Esophagus muscularis mucosa (tissue), 4 donors: ENCODE data around the gene LRRTM3. TPM values are rescaled to one million over a fixed set of nuclear protein-coding genes. Genes with fewer than 3 reads are reported as not detected.

ENCODE experiments used
- DNase-seq: peaks from one replicate; pipeline ENCODE4 v3.0.0-alpha.2; 2017; ENCODE audit errors: extremely low spot score
- H3K27ac ChIP-seq, 4 donors: fragments of 200-600 bp; sonication (generic); replicated peaks in 1 of 4; 1 replicate in 3 of 4; 2 replicates in 1 of 4; pipeline ENCODE4 v1.5.1; 2016 to 2019; ENCODE audit warnings: mild to moderate bottlenecking in 1 of 4
- H3K27me3 ChIP-seq, 4 donors: fragments of 200-600 bp; sonication (generic); one replicate each; pipeline versions ENCODE4 v1.5.1 to v1.6.0; 2016 to 2019
- H3K36me3 ChIP-seq, 4 donors: fragments of 200-600 bp; sonication (generic); one replicate each; pipeline ENCODE4 v1.5.1; 2016 to 2019
- H3K4me1 ChIP-seq, 4 donors: fragments of 200-600 bp; sonication (generic); one replicate each; pipeline ENCODE4 v1.5.1; 2016 to 2019
- H3K4me3 ChIP-seq, 4 donors: fragments of 200-600 bp; sonication (generic); 1 replicate in 2 of 4; 2 replicates in 2 of 4; pipeline ENCODE4 v1.5.1; 2016 to 2019; ENCODE audit warnings: mild to moderate bottlenecking in 4 of 4, moderate library complexity in 1 of 4
- H3K9me3 ChIP-seq, 4 donors: fragments of 200-600 bp; sonication (generic); 1 replicate in 3 of 4; 2 replicates in 1 of 4; pipeline ENCODE4 v1.5.1; 2016 to 2019
- EP300 ChIP-seq: sonication (generic); formaldehyde crosslinking; IDR thresholded peaks from one replicate; pipeline ENCODE4 v1.6.1; 2017; ENCODE audit warnings: antibody characterized with exemption
- POLR2A ChIP-seq: fragments of 450-650 bp; IDR thresholded peaks from one replicate; pipeline ENCODE4 v1.6.1; 2017; ENCODE audit warnings: antibody characterized with exemption, moderate library complexity, mild to moderate bottlenecking, low read depth
- POLR2AphosphoS5 ChIP-seq, 2 donors: sonication (generic); formaldehyde crosslinking; IDR thresholded peaks; one replicate each; pipeline ENCODE4 v1.6.1; 2017; ENCODE audit warnings: antibody characterized with exemption in 2 of 2
- WGBS: methylation state at CpG from one replicate; pipeline ENCODE4 v1.1.5; 2018; 5-methylcytosine and 5-hydroxymethylcytosine counted together
- intact Hi-C: fragments of 100-400 bp; cut with DNase I; formaldehyde crosslinking; loops from one replicate; pipeline ENCODE4 v1.15.1; 2023
- total RNA-seq, 4 donors: library from RNA; depleted of rRNA; stranded (reverse); fragments of >200 nt; gene quantifications; one replicate each; pipeline versions ENCODE4 v1.1.0 to v1.2.1, GENCODE V29; 2016
- TF ChIP-seq, protein P1 (sequence below), 3 experiments: fragments of 200-600 bp in 2 of 3; fragments of 450-650 bp in 1 of 3; sonication (generic) in 2 of 3; IDR thresholded peaks; one replicate each; pipeline ENCODE4 v1.5.1; 2017 to 2019; ENCODE audit warnings: antibody characterized with exemption in 3 of 3, mild to moderate bottlenecking in 2 of 3, moderate library complexity in 1 of 3

LRRTM3 gene
- total RNA-seq, 4 donors from 2014 or later, result 0.06 to 0.42 (median 0.23) TPM

DNA sequence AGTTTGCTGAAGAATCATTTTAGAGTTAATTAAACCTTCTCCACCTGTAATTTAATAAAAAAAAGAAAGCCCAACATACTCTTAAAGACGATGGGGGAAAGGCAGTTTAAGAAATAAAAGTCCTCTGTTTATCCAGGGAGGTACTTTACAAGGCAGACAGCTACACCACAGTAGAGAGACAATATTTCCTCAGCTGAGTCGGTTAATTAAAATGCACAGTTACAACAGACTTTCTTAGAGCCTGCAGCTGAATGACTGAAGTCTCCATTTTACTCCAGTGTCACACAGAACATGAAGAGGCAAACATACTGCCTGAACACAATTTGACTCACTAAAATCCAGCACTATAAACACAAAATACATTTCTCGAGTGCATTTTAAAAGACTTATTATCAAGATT, 15.1 kb downstream of the LRRTM3 start:
- Histone ChIP-seq H3K4me3 (no peak overlapping the region), H3K4me1 (peaks cover 0 to 5% (median 0%) of the 10 kb centered on the region in 4 donors), H3K36me3 (no peaks in the 10 kb centered on the region), H3K9me3 (peaks cover 0 to 11% (median 0%) of the 10 kb centered on the region in 4 donors), H3K27me3 (no peaks in the 10 kb centered on the region), H3K27ac (no peak overlapping the region)
- intact Hi-C loops, result no loop called here
- DNase-seq, result no peak
- WGBS, result 48% methylated on average over 3 of the region's 3 CpGs
- TF ChIP-seq EP300 (no peak), POLR2A (no peak), POLR2AphosphoS5 (IDR thresholded peaks at IDR 0.05) (no peak)
- TF ChIP-seq, protein P1, sequence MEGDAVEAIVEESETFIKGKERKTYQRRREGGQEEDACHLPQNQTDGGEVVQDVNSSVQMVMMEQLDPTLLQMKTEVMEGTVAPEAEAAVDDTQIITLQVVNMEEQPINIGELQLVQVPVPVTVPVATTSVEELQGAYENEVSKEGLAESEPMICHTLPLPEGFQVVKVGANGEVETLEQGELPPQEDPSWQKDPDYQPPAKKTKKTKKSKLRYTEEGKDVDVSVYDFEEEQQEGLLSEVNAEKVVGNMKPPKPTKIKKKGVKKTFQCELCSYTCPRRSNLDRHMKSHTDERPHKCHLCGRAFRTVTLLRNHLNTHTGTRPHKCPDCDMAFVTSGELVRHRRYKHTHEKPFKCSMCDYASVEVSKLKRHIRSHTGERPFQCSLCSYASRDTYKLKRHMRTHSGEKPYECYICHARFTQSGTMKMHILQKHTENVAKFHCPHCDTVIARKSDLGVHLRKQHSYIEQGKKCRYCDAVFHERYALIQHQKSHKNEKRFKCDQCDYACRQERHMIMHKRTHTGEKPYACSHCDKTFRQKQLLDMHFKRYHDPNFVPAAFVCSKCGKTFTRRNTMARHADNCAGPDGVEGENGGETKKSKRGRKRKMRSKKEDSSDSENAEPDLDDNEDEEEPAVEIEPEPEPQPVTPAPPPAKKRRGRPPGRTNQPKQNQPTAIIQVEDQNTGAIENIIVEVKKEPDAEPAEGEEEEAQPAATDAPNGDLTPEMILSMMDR (IDR thresholded peaks at IDR 0.05), result no peak

DNA sequence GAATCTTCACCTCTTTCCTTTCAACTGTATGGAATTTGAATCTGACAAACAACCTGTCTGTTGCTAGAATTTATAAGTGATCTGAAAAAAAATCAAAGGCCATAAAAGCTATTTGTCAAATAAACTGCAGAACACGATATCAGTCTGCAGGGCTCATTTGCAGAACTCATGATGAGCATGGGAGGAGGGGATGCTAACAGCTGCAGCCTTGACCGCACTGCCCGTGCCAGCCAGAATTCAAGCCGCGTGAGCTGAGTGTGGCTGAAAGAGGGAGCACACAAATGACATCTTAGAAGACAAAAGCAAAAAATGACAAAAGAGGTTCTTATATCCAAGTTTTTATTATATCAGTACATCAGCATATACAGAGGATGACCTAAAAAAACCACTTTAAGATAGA, 15.7 kb downstream of the LRRTM3 start:
- peaks cover 0 to 5% (median 0%) of the 10 kb centered on the region in 4 donors for H3K4me1 ChIP-seq
- no peak overlapping the region for H3K27ac ChIP-seq
- WGBS, result 30% methylated on average over 5 of the region's 5 CpGs
- intact Hi-C loops, result no loop called here
- no peak overlapping the region for H3K4me3 ChIP-seq
- no peaks in the 10 kb centered on the region for H3K27me3 ChIP-seq
- H3K9me3 ChIP-seq, result peaks cover 0 to 11% (median 0%) of the 10 kb centered on the region in 4 donors
- no peak for DNase-seq
- H3K36me3 ChIP-seq, result no peaks in the 10 kb centered on the region
- TF ChIP-seq, protein P1 (IDR thresholded peaks at IDR 0.05), result no peak
- TF ChIP-seq POLR2A (no peak), POLR2AphosphoS5 (IDR thresholded peaks at IDR 0.05) (no peak), EP300 (no peak)

DNA sequence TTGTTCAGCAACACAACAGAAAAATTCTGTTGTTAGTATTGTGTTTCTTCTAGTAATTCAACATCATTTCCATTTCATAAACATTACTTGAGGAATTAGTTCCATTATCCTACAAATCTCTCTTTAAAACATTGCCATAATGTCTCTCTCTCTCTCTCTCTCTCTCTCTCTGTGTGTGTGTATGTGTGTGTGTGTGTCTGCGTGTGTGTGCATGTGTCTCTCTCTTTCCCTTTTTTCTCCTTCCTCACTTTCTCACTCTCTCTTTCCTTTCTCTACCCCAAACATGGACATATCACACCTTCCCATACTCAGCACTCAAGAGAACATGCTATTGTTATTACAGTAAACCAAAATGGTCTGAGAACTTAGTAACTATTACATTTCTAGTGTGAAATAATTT, 16.6 kb downstream of the LRRTM3 start:
- H3K36me3 ChIP-seq, result no peaks in the 10 kb centered on the region
- TF ChIP-seq, protein P1 (IDR thresholded peaks at IDR 0.05), result no peak
- no peak for TF ChIP-seq POLR2A
- TF ChIP-seq EP300, result no peak
- TF ChIP-seq POLR2AphosphoS5 (IDR thresholded peaks at IDR 0.05), result no peak
- peaks cover 0 to 11% (median 0%) of the 10 kb centered on the region in 4 donors for H3K9me3 ChIP-seq
- H3K4me1 ChIP-seq, result peaks cover 0 to 5% (median 0%) of the 10 kb centered on the region in 4 donors
- no peak overlapping the region for H3K4me3 ChIP-seq
- H3K27me3 ChIP-seq, result no peaks in the 10 kb centered on the region
- 76% methylated on average over 1 of the region's 1 CpG for WGBS
- intact Hi-C loops, result no loop called here
- no peak overlapping the region for H3K27ac ChIP-seq
- DNase-seq, result no peak

DNA sequence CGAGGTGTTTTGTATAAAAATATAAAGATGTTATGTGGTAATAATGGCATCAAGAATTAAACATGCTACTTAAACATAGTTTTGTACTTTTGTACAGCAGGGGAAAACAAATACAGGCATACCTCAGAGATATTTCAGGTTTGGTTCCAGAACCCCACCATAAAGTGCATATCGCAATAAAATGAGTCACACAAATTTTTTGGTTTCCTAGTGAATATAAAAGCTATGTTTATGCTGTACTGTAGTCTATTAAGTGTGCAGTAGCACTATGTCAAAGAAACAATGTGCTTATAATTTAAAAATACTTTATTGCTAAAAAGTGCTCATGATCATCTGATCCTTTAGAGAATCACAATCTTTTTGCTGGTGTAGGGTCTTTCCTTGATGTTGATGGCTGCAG, 17.8 kb downstream of the LRRTM3 start:
- no peak overlapping the region for H3K27ac ChIP-seq
- no peaks in the 10 kb centered on the region for H3K27me3 ChIP-seq
- WGBS, result 89% methylated on average over 2 of the region's 2 CpGs
- no peak for DNase-seq
- no peaks in the 10 kb centered on the region for H3K36me3 ChIP-seq
- peaks cover 0 to 5% (median 0%) of the 10 kb centered on the region in 4 donors for H3K4me1 ChIP-seq
- TF ChIP-seq EP300, result no peak
- no peak for TF ChIP-seq POLR2A
- no peak for TF ChIP-seq POLR2AphosphoS5 (IDR thresholded peaks at IDR 0.05)
- TF ChIP-seq, protein P1 (IDR thresholded peaks at IDR 0.05), result no peak
- intact Hi-C loops, result no loop called here
- no peak overlapping the region for H3K4me3 ChIP-seq
- peaks cover 0 to 11% (median 0%) of the 10 kb centered on the region in 4 donors for H3K9me3 ChIP-seq

DNA sequence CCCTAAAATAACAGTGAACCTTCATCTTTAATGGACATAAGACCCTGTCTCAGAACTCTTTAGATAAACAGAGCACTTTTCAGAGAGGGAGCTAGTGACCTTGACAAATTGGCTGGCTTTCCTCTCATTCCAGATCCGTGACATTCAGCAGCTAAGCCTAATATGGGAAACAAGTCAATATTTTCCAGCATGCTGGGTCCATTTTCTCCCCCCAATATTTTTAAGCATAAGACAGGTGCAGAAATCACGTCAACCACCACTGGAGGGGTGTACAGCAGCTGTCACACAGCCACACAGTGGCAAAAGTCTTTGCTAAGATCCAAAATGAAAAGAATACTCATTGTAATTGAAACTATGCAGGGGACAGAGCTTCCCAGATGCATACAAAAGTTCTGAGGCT, 26.1 kb downstream of the LRRTM3 start:
- Histone ChIP-seq H3K27ac (no peak overlapping the region), H3K4me1 (peaks cover 0 to 8% (median 2%) of the 10 kb centered on the region in 4 donors), H3K27me3 (no peaks in the 10 kb centered on the region), H3K36me3 (no peaks in the 10 kb centered on the region), H3K9me3 (no peaks in the 10 kb centered on the region), H3K4me3 (no peak overlapping the region)
- intact Hi-C loops, result no loop called here
- TF ChIP-seq POLR2AphosphoS5 (IDR thresholded peaks at IDR 0.05) (no peak), EP300 (no peak), POLR2A (no peak)
- TF ChIP-seq, protein P1 (IDR thresholded peaks at IDR 0.05), result no peak
- WGBS, result 38% methylated on average over 2 of the region's 2 CpGs
- no peak for DNase-seq
